ENCODE results near the gene WWC2. TPM values are rescaled to one million over a fixed set of nuclear protein-coding genes. Genes with fewer than 3 reads are reported as not detected.

WWC2 gene
- total and polyA plus RNA-seq, 11 donors, result 5.4 to 43.0 (median 33.8) TPM

DNA sequence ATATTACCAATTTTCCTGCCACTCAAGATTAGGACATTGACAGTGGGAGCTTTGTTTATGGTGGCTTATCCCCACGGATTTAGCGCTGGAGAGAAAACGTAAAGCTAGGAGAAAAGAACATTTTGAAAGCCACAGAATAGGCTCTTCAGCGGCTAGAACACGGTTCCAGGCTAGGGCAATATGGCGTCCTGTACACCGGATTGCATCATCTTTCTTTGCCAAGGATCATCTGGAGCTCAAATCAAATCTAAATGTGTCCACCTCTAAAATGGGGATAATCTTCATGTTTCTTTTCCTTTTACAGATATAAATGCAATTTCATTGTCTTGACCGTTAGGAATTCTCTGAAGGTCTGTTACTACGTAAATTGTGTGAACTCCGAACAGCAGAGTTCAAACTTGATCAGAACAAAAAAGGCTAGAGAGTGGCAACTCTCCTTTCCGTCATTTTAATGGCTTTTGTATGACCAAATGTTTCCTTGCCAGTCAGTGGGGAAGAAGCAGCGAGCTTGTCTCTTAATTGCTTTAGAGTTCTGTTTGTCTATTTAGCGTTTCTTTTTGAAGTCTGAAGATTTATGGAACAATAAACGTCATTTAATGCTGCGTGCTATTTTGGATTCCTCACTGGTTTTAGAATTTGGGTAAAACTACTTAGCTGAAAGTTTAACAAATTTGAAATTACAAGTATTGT lies 2.6 kb upstream of the WWC2 start:
- ATAC-seq (no peak), DNase-seq (no peak)
- intact Hi-C loops (cut with DNase I), result loop anchor here in 2 of 10 donors (5.0 kb wide), 4 partner anchors 46 to 146 kb away; no protein-coding TSS in a partner anchor
- no peak for TF ChIP-seq POLR2A (IDR thresholded peaks at IDR 0.05)
- TF ChIP-seq, protein P1, sequence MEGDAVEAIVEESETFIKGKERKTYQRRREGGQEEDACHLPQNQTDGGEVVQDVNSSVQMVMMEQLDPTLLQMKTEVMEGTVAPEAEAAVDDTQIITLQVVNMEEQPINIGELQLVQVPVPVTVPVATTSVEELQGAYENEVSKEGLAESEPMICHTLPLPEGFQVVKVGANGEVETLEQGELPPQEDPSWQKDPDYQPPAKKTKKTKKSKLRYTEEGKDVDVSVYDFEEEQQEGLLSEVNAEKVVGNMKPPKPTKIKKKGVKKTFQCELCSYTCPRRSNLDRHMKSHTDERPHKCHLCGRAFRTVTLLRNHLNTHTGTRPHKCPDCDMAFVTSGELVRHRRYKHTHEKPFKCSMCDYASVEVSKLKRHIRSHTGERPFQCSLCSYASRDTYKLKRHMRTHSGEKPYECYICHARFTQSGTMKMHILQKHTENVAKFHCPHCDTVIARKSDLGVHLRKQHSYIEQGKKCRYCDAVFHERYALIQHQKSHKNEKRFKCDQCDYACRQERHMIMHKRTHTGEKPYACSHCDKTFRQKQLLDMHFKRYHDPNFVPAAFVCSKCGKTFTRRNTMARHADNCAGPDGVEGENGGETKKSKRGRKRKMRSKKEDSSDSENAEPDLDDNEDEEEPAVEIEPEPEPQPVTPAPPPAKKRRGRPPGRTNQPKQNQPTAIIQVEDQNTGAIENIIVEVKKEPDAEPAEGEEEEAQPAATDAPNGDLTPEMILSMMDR (IDR thresholded peaks at IDR 0.05), result no peak
- no peaks in the 10 kb centered on the region for H3K9me3 ChIP-seq
- no peak overlapping the region for H3K4me3 ChIP-seq
- 93 to 96% (median 96%) methylated on average over 15 of the region's 15 CpGs for WGBS, 4 donors
- H3K36me3 ChIP-seq, result no peaks in the 10 kb centered on the region
- H3K27ac ChIP-seq, result no peak overlapping the region
- peaks cover 0 to 28% (median 12%) of the 10 kb centered on the region in 12 donors for H3K4me1 ChIP-seq
- H3K27me3 ChIP-seq, result peaks cover 0 to 18% (median 0%) of the 10 kb centered on the region in 9 donors

DNA sequence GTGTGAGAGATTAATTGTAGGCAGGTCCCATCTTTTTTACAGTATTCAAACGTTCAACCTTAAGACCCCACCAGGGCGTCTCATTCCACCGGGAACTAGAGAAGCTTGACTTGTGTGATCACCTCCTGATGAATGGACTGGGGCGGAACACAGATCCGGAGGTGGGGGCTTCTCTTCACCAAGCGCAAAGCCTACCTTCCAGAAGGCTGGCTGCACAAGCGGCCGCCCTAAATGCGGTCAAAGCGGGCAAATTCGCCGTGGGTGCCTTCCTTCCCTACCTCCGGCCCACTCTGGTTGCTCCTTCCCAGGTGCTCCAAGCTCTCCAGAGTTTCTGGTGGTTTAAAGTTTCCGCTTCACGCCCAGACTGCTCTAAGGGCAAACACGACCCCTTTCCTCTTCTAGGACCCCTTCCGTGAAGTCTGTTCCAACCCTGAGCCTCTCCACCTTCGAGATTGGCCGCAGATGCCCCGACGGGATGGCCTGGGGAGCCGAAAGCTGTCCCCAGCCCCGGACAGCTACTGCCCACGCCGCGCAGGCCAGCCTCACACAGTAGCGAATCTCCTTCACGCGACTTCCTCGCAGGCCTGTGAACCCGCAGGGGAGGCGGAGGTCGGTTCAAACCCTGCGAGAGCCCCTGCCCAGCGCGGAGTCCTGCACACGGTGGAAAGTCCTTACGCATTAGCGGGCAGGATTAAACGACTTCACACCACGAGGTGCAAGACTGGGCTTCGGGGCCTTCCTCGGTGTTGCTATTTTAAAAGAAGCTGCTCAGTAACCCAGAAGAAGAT lies 1.6 kb upstream of the WWC2 start:
- TF ChIP-seq, protein P1 (IDR thresholded peaks at IDR 0.05), result no peak
- no peak for TF ChIP-seq POLR2A (IDR thresholded peaks at IDR 0.05)
- ATAC-seq (peak in 3 of 4 donors; percentile 2 to 3 (median 2)), DNase-seq (peak in 4 of 5 donors; percentile 19 to 44 (median 30))
- no peaks in the 10 kb centered on the region for H3K9me3 ChIP-seq
- intact Hi-C loops (cut with DNase I), result loop anchor here in 2 of 10 donors (5.0 kb wide), 4 partner anchors 45 to 145 kb away; no protein-coding TSS in a partner anchor
- H3K27ac ChIP-seq, result peak overlapping the region; percentile 91 to 99 (median 97)
- H3K4me1 ChIP-seq, result peaks cover 0 to 36% (median 17%) of the 10 kb centered on the region in 12 donors
- peak overlapping the region; percentile 52 to 92 (median 81) for H3K4me3 ChIP-seq
- WGBS, 4 donors, result 55 to 71% (median 59%) methylated on average over 34 to 43 of the region's 43 CpGs
- H3K36me3 ChIP-seq, result no peaks in the 10 kb centered on the region
- peaks cover 0 to 18% (median 0%) of the 10 kb centered on the region in 9 donors for H3K27me3 ChIP-seq

DNA sequence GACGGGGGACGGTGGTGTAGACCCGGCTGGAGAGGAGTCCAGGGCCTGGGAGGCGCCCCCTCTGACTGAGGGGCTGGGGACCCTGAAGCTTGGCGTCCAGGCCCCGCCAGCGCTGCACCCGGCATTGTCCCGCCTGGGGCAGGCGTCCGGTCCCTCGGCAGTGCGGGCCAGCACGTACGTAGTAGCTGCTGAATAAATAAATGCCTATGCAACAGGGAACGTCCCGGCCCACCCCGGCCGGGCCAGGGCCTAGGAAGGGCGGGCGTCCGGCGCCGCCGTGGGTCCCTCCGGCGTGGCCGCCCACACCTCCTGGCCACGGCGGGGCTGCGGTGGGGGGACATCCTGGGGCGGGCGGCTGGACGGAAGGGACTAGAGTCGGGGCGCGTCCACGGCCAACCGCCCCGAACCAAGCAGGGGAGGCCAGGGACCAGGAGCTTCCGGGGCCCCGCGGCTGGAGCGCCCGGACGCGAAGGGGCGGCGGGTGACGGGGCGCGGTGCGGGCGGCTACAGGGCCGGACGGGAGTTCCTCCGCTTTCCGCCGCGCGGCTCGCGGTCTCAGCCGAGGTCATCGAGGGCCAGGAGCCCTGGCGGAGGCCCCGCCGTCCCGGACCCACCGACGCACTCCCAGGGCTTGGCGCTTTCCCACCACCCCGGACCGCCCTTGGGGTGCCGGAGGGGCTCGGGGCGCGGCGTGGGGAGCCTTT lies 886 bp upstream of the WWC2 start:
- Histone ChIP-seq H3K4me3 (peak overlapping the region; percentile 52 to 92 (median 81)), H3K27me3 (peaks cover 0 to 18% (median 0%) of the 10 kb centered on the region in 9 donors), H3K36me3 (no peaks in the 10 kb centered on the region), H3K9me3 (no peaks in the 10 kb centered on the region), H3K27ac (peak overlapping the region; percentile 91 to 99 (median 97)), H3K4me1 (peaks cover 0 to 36% (median 18%) of the 10 kb centered on the region in 12 donors)
- DNase-seq (peak; percentile 70 to 86 (median 75)), ATAC-seq (peak; percentile 24 to 71 (median 66))
- WGBS, 4 donors, result 0 to 6% (median 1%) methylated on average over 10 to 79 of the region's 79 CpGs
- intact Hi-C loops (cut with DNase I), result loop anchor here in 2 of 10 donors (5.0 kb wide), 4 partner anchors 44 to 144 kb away; no protein-coding TSS in a partner anchor
- TF ChIP-seq, protein P1 (IDR thresholded peaks at IDR 0.05), result no peak
- no peak for TF ChIP-seq POLR2A (IDR thresholded peaks at IDR 0.05)
